GM12875 (cell line): ENCODE results near the gene TMEM82.

Experiments
- H3K4me3 ChIP-seq: one replicate; pipeline ENCODE4 v1.5.1; 2011; ENCODE audit warnings: low read depth, low read length, control low read depth
- TF ChIP-seq, protein P1 (sequence below): IDR thresholded peaks from 2 replicates; pipeline ENCODE4 v1.5.1; 2011; ENCODE audit warnings: low read depth, mild to moderate bottlenecking, control low read depth, inconsistent platforms, low read length, moderate library complexity, borderline replicate concordance; ENCODE audit not compliant: insufficient read depth

The TMEM82 gene

DNA sequence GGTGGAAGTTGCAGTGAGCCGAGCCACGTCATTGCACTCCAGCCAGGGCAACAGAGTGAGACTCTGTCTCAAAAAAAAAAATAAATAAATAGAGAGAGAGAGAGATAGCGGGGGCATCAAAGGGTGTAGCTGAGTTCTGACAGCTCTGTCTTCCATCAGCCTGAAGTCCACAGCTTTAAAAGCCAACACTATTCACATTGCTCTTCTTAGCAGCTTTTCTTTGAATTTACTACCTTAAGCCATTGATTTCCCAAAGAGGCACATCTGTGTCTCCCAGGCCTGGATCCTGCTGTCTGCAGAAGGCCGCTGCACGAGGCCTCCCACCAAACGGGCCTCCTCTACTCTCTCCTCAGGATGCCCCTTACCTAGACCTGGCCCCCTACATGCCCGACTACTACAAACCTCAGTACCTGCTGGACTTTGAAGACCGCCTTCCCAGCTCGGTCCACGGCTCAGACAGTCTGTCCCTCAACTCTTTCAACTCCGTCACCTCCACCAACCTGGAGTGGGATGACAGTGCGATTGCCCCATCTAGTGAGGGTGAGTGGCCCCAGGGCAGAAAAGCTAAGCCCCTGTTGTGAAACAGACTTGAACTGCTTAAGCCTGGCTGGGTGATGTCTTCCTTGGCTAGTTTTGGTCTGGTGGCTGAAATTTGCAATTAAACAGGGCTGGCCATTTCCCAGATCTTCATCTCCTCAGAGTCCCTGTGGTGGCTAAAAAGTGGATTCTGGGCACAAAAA, 22.7 kb upstream of the TMEM82 start:
- no peak overlapping the region for H3K4me3 ChIP-seq
- TF ChIP-seq, protein P1, sequence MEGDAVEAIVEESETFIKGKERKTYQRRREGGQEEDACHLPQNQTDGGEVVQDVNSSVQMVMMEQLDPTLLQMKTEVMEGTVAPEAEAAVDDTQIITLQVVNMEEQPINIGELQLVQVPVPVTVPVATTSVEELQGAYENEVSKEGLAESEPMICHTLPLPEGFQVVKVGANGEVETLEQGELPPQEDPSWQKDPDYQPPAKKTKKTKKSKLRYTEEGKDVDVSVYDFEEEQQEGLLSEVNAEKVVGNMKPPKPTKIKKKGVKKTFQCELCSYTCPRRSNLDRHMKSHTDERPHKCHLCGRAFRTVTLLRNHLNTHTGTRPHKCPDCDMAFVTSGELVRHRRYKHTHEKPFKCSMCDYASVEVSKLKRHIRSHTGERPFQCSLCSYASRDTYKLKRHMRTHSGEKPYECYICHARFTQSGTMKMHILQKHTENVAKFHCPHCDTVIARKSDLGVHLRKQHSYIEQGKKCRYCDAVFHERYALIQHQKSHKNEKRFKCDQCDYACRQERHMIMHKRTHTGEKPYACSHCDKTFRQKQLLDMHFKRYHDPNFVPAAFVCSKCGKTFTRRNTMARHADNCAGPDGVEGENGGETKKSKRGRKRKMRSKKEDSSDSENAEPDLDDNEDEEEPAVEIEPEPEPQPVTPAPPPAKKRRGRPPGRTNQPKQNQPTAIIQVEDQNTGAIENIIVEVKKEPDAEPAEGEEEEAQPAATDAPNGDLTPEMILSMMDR, result no peak

DNA sequence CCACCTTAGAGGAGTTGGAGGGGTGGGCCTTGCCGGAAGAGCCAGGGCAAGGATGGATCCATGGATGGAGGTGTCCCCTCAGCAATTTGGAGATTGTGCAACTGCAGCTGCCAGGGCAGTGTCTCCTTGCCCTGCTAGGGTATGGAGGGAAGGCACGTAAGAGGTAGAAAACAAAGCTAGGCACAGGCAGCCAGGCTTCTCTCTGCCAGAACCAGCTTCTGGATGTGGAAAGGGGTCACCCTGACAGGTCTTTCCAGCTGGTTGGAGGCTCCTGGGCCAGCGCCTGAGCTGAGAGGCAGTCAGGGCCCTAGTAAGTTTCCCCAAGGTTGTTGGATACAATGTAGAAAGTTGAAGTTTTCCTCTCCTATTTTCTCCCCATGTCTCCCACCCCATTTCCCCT, 21.4 kb upstream of the TMEM82 start:
- TF ChIP-seq, protein P1, result no peak
- no peak overlapping the region for H3K4me3 ChIP-seq

DNA sequence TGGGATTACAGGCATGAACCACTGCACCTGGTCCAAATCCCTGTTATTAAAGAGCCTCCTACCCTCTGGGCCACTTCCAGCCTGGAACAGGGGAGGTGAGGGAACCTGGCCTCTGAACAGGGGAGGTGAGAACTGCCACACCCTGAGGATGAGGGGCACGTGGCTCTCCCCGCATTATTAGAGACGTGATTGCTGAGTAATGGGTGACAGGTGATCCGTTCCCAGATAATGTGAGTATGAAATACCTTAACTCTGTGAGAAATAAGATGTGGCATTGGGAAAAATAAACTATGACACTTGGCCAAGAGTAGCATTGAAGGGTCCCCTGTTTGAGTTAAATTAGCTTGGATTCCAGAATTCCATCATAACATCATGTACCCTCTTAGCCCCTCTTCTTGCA, 19.9 kb upstream of the TMEM82 start:
- no peak overlapping the region for H3K4me3 ChIP-seq
- TF ChIP-seq, protein P1, result no peak

DNA sequence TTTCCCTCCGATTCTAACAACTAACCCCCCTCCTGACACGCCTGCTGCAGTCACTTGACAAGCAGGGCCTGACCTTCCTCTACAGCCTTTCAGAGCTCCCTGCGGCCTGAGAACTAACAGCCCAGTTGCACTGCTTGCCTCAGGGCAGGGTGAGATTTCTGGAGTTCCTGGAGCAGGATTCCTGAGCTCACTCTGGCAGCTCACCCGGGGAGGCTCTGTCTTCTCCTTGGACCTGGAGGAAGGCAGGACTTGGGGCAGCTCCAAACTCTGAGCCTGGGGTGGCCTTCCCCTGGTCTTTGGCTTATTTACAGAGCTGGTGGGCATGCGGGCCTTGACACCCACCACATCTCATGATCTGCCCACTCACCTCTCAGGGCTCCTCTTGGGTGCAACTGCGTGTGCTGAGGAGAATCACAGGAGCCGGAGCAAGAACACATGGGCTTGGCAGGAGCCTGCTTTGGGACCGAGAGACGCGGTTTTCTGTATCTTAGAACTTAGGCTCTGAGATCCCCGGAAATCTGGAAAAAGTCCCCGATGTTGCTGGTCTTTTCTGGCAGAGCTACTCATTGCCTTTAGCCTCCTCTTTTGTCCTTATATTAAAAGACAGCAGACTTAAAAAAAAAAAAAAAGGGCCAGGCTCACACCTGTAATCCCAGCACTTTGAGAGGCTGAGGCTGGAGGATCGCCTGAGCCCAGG, 19.3 kb upstream of the TMEM82 start:
- TF ChIP-seq, protein P1, result no peak
- H3K4me3 ChIP-seq, result no peak overlapping the region

DNA sequence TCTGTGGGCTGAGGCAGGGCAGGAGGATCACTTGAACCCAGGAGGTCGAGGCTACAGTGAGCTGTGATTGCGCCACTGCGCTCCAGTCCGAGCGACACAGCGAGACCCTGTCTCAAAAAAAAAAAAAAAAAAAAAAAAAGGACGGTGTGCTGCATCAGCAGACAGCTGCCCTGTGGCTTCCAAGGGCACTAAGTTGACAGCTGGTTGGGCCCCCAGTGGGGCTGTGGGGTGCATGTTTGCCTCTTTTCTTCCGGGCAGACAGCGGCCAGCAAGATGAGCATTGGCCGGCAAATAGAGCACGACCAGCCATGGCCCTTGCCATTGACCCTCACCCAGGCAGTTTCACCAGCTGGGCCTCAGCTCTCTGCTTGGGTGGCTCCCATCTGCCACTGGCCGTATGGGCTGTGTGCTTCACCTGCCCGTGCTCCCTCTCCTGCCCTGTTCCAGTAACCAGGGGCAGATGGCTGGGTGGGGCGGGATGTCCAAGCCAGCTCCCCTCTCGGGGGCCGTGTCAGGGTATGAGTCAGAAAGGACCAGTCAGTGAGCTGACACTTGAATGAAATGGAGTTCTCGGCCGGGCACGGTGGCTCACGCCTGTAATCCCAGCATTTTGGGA, 18.6 kb upstream of the TMEM82 start:
- no peak overlapping the region for H3K4me3 ChIP-seq
- TF ChIP-seq, protein P1, result no peak

DNA sequence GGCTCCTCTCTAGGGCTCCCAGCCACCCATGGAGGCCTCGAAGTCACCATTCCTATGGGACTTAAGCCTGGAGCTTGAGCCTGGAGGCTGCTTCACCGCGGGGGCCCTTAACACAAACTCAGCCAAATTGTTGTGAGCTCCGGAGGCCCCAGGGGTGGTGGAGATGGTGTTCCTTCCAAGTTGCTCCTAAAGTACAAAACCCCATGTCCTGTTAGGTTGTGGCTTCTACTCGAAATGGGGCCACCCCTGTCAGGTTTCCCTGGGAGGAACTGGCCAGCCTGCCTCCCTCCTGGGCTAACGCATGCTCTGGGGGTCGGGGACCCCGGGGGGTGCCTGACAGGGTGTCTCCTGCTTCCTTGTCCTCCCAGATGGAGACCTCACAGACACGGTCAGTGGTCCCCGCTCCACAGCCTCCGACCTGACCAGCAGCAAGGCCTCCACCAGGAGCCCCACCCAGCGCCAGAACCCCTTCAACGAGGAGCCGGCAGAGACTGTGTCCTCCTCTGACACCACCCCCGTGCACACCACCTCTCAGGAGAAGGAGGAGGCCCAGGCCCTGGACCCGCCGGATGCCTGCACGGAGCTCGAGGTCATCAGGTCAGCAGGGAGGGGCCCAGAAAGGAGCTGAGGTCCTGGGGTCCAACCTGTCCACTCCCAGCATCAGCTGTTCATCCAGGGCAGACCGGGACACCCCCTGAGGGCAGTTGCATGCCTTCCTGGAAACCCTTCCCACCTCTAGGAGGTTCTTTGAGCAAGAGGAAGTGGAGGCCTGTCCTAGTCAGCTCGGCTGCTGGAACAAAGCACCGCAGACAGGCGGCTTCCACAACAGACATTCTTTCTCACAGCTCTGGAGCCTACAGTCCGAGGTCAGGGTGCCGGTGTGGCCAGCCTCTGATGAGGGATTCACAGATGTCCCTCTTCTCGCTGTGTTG, 17.1 kb upstream of the TMEM82 start:
- no peak overlapping the region for H3K4me3 ChIP-seq
- TF ChIP-seq, protein P1, result no peak
